SW 1271 (cell line): ENCODE data around the gene IL17C.

Experiments
- DNase-seq, 2 experiments: peaks; one replicate each; lab custom pipeline; 2025; lab: John Stamatoyannopoulos, UW

The IL17C gene

GRCh38 chr16:88646345-88647034 lies 8.1 kb downstream of the IL17C start:
- DNase-seq, result no peak

- no peak for DNase-seq
Observed at GRCh38 chr16:88647178-88648070, 9.1 kb downstream of the IL17C start.

- DNase-seq, result no peak
Observed at GRCh38 chr16:88649195-88649923, 11.0 kb downstream of the IL17C start.

GRCh38 chr16:88649924-88650748 lies 11.8 kb downstream of the IL17C start:
- no peak for DNase-seq

- peak in 1 of 2 experiments; percentile 48 for DNase-seq
Observed at GRCh38 chr16:88650749-88651275, 12.4 kb downstream of the IL17C start, which contains the start of gene CYBA. CYBA (minus strand) TSS chr16:88651053; CDS start chr16:88651013, 40 bp downstream.

- peak in 1 of 2 experiments; percentile 15 for DNase-seq
Observed at GRCh38 chr16:88651276-88651988, 13.1 kb downstream of the IL17C start.

GRCh38 chr16:88651989-88652761 lies 13.8 kb downstream of the IL17C start:
- no peak for DNase-seq

GRCh38 chr16:88652762-88653063 lies 14.3 kb downstream of the IL17C start:
- DNase-seq, result no peak

- no peak for DNase-seq
Observed at GRCh38 chr16:88653101-88653500, 14.7 kb downstream of the IL17C start.

- DNase-seq, result no peak
Observed at GRCh38 chr16:88653596-88654362, 15.4 kb downstream of the IL17C start.

GRCh38 chr16:88654363-88655052 lies 16.1 kb downstream of the IL17C start:
- no peak for DNase-seq

- no peak for DNase-seq
Observed at GRCh38 chr16:88655053-88655732, 16.8 kb downstream of the IL17C start.

- no peak for DNase-seq
Observed at GRCh38 chr16:88655733-88656281, 17.4 kb downstream of the IL17C start.

- no peak for DNase-seq
Observed at GRCh38 chr16:88656291-88656980, 18.1 kb downstream of the IL17C start.

- DNase-seq, result no peak
Observed at GRCh38 chr16:88657371-88657770, 19.0 kb downstream of the IL17C start.

- DNase-seq, result no peak
Observed at GRCh38 chr16:88658714-88659113, 20.3 kb downstream of the IL17C start.

GRCh38 chr16:88659160-88659559 lies 20.8 kb downstream of the IL17C start:
- no peak for DNase-seq
